ENCODE measurements around the gene PEMT.
A peak's percentile ranks its signal among the peaks of the same experiment; 100 is the strongest.

DNA sequence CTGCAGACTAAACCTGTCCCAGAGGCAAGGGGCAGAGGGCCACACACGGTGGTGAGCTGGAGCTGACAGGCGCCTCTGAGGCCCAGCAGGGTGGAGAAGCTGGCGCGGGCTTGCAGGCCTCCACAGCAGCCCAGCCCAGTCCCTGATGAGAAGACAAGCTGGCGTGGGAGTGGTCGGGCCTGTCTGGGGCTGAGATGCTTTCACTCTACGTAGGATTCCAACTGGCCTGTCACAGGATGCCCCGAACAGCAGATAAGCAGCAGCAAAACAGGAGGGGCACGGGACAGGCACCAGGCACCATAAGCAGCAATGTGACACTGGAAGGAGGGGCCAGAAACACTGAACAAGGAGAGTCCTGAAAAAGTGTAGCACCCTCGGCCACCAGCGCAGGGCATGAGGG is 40.1 kb downstream of the PEMT start:
- TF ChIP-seq, protein P1, sequence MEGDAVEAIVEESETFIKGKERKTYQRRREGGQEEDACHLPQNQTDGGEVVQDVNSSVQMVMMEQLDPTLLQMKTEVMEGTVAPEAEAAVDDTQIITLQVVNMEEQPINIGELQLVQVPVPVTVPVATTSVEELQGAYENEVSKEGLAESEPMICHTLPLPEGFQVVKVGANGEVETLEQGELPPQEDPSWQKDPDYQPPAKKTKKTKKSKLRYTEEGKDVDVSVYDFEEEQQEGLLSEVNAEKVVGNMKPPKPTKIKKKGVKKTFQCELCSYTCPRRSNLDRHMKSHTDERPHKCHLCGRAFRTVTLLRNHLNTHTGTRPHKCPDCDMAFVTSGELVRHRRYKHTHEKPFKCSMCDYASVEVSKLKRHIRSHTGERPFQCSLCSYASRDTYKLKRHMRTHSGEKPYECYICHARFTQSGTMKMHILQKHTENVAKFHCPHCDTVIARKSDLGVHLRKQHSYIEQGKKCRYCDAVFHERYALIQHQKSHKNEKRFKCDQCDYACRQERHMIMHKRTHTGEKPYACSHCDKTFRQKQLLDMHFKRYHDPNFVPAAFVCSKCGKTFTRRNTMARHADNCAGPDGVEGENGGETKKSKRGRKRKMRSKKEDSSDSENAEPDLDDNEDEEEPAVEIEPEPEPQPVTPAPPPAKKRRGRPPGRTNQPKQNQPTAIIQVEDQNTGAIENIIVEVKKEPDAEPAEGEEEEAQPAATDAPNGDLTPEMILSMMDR (IDR thresholded peaks at IDR 0.05 in 8 of 11, conservative IDR thresholded peaks at IDR 0.05 in 3 of 11) = no peak
- peak in 1 of 3 donors; percentile 30 for TF ChIP-seq POLR2AphosphoS5 (IDR thresholded peaks at IDR 0.05)
- no peak for TF ChIP-seq POLR2A (IDR thresholded peaks at IDR 0.05)
